Fibroblast of the aortic adventitia (primary cell): ENCODE results near the gene ESPN. TPM values are rescaled to one million over a fixed set of nuclear protein-coding genes. Genes with fewer than 3 reads are reported as not detected.
"Not testable (repeated sequence)": the region's sequence is repeated elsewhere in the genome, so short reads cannot be mapped to it uniquely, and the experiment has no call there.

Source experiments
- DNase-seq: peaks from one replicate; pipeline ENCODE4 v3.0.0-alpha.2; 2010; ENCODE audit warnings: low read depth
- H3K4me3 ChIP-seq: 2 replicates; pipeline ENCODE4 v1.5.1; 2011; ENCODE audit warnings: low read depth, mild to moderate bottlenecking, control low read depth, low read length, moderate library complexity
- total RNA-seq: library from RNA; depleted of rRNA; stranded (reverse); fragments of >200 nt; gene quantifications from 2 replicates; pipeline ENCODE4 v1.2.3, GENCODE V29; 2012; ENCODE audit warnings: low replicate concordance
- TF ChIP-seq, protein P1 (sequence below): IDR thresholded peaks from 2 replicates; pipeline ENCODE4 v1.5.1; 2011; ENCODE audit warnings: mild to moderate bottlenecking, low read length, control low read depth, inconsistent platforms; ENCODE audit not compliant: insufficient read depth

The ESPN gene
- total RNA-seq, 1 donor: not detected

DNA sequence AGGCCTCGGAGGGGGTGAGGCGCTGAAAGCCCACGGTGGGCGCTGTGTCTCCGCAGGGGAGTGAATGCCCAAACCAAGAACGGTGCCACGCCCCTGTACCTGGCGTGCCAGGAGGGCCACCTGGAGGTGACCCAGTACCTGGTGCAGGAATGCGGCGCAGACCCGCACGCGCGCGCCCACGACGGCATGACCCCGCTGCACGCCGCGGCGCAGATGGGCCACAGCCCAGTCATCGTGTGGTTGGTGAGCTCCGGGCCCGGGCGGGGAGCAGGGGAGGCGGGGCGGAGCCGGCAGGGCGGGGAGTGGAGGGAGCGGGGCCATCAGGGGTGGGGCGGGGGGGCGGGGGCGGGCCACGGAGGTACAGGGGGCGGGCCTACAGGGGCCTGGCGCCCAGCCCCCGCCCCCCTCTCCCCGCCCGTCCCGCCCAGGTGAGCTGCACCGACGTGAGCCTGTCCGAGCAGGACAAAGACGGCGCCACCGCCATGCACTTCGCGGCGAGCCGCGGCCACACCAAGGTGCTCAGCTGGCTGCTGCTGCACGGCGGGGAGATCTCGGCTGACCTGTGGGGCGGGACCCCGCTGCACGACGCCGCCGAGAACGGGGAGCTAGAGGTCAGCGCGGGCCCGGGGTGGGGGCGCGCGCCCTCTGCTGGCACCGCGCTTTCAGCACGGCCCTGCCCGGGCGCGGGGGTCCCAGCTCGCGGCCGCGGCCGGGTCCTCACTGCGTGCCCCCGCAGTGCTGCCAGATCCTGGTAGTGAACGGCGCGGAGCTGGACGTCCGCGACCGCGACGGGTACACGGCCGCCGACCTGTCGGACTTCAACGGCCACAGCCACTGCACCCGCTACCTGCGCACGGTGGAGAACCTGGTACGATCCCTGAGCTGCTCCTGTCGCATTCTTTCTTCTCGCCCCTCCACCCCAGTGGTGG, 15.9 kb downstream of the ESPN start:
- no peak overlapping the region for H3K4me3 ChIP-seq
- DNase-seq: no peak

DNA sequence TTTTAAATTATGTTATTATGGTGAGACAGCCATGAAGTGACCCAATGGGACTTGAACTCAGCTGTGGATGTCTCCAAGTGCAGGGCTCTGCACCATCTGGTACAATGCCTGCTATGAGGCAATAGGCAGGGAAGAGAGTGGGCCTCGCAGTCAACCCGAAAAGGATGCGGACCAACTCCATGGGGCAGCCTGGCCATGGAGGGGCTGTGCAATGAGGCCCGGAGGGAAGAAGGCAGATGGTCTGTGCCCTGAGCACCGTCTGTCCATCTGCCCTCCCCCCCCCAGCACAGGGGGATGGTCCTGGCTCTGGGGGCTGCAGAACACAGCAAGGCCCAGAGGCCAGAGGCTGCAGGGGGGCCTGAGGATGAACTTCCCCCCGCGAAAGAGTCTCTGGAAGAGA, 17.0 kb downstream of the ESPN start:
- no peak overlapping the region for H3K4me3 ChIP-seq
- no peak for DNase-seq
- TF ChIP-seq, protein P1, sequence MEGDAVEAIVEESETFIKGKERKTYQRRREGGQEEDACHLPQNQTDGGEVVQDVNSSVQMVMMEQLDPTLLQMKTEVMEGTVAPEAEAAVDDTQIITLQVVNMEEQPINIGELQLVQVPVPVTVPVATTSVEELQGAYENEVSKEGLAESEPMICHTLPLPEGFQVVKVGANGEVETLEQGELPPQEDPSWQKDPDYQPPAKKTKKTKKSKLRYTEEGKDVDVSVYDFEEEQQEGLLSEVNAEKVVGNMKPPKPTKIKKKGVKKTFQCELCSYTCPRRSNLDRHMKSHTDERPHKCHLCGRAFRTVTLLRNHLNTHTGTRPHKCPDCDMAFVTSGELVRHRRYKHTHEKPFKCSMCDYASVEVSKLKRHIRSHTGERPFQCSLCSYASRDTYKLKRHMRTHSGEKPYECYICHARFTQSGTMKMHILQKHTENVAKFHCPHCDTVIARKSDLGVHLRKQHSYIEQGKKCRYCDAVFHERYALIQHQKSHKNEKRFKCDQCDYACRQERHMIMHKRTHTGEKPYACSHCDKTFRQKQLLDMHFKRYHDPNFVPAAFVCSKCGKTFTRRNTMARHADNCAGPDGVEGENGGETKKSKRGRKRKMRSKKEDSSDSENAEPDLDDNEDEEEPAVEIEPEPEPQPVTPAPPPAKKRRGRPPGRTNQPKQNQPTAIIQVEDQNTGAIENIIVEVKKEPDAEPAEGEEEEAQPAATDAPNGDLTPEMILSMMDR: no peak

More for the DNA sequence above, 15.9 kb downstream of the ESPN start:
- TF ChIP-seq, protein P1: no peak

DNA sequence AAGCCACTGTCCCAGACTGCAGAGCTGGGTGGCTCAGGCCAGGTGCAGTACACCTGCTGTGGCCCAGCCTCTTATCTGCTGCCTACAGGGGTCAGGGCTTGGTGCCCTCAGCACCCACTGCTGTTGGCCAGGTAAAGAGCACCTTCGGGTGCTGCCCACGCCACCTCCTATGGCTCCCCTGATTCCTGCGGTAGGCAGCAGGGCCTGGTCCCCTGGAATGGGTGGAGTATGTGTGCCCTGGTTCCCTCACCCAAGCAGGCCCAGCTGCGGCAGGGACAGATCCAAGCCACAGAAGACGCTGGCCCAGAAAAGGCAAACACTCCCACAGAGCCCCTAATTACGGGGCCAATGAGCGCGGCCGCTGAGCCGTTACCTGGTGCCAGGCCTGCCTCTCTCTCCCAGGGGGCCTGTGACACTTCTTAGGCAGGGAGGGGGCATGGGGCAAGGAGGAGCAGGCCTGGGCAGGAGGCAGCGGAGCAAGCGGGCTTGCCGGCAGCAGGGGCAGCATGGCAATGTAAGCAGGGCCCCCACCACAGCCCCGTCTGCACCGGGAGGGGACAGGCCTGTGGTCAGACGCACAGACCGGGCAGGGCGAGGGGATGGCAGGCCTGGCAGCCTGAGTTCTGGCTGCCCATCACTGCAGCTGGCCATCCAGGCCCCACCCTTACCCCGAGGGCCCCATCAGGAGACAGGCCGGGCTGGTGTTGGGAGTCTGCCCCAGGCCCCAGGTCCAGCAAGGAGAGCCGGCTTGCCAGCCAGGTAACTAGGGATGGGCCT, 19.0 kb downstream of the ESPN start:
- TF ChIP-seq, protein P1: no peak
- no peak overlapping the region for H3K4me3 ChIP-seq
- no peak for DNase-seq

DNA sequence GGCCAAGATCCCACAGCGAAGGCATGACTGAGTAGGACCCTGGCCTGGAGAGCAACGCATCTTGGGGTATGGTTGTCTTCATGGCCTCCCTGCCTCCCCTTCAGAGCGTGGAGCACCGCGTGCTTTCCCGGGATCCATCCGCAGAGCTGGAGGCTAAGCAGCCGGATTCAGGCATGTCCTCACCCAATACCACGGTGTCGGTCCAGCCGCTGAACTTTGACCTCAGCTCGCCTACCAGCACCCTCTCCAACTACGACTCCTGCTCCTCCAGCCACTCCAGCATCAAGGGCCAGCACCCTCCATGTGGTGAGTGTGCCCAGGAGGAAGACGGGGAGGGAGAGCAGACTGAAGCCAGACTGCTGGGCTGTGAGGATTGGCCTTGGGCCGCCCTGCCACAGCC, 19.8 kb downstream of the ESPN start:
- TF ChIP-seq, protein P1: no peak
- H3K4me3 ChIP-seq: no peak overlapping the region
- DNase-seq: no peak

DNA sequence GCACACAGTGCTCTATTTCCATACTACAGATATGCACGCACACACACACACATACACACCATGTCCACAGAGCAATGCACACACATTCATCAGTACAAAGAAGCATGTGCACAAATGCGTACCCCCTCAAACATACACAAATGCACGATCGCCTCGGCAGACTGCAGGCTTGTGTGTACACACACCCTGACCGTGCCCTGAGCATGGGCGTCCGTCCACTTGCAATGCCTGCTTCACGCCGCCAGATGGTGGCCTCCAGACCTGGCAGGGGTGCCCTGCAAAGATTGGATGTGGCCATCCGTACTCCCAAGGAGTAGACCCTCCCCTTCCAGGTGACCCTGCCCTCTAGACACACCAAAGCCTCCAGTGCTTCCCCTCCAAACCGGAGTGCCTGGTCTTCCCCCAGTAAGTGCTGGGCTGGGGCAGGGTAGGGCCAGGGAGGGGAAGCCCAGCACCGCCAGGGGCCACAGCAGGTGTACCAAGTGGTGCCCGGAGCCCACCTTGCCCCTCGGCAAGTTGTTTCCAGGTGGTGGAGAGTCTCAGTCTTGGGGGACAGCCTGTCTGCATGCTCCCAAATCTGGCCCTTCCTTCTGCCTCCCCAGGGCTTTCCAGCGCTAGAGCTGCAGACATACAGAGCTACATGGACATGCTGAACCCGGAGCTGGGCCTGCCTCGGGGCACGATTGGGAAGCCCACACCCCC, 20.6 kb downstream of the ESPN start:
- TF ChIP-seq, protein P1: peak; percentile 65
- H3K4me3 ChIP-seq: no peak overlapping the region
- DNase-seq: peak; percentile 35

DNA sequence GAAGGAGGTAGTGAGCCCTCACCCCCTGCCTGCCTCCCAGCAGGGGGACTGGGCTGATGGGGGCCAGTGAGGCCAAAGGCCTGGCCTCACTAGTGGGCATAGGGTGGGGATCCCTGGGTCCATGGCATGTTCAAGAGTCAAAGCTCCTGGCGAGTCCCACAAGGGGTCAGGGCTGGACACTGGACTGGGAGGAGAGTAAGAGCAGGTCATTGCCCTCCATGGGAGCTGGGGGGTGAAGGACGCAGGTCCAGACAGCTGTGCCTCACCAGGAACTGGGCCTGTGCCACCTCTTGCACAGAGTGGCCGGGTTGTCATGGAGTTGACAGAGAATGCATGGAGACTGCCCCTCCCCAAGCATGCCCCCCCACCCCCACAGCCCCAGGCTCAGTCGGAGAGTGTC, 21.4 kb downstream of the ESPN start:
- not testable (repeated sequence) for H3K4me3 ChIP-seq

DNA sequence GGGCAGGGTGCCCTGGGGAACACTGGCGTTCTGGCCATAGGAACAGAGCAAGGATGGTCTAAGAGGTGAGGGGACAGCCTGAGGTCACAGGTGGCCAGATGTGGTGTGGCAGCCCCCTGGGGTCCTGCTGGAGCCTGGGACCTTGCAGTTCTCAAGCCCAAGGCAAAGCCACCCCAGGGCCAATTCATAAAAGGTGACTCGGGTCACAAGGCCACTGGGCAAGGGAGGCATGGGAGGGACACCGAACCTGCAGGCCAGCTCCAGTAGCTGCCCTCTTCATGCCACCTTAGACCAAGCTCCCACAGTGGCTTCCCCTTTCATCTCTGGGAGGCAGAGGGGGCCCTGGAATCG, 22.1 kb downstream of the ESPN start:
- no peak for DNase-seq
- TF ChIP-seq, protein P1: no peak
- H3K4me3 ChIP-seq: no peak overlapping the region

More for the DNA sequence above, 21.4 kb downstream of the ESPN start:
- DNase-seq: not testable (repeated sequence)
